HepG2 (cell line): ENCODE data around the gene GALNT17.

Experiments used
- JUND ChIP-seq: sonication (generic); formaldehyde crosslinking; IDR thresholded peaks from 2 replicates; pipeline ENCODE4 v1.8.0; 2022; ENCODE audit warnings: mild to moderate bottlenecking, missing genetic modification reagents
- SP1 ChIP-seq, 2 experiments: fragments of 450-650 bp in 1 of 2; sonication (generic) in 1 of 2; formaldehyde crosslinking in 1 of 2; IDR thresholded peaks; 2 replicates each; pipeline versions ENCODE4 v1.4.0 to v1.6.1; 2016 to 2020; ENCODE audit warnings: missing genetic modification reagents in 1 of 2
- TCF12 ChIP-seq, 2 experiments: fragments of 450-650 bp in 1 of 2; sonication (generic) in 1 of 2; formaldehyde crosslinking in 1 of 2; IDR thresholded peaks; 2 replicates each; pipeline versions ENCODE4 v1.6.1 to v1.8.0; 2017 to 2022; ENCODE audit warnings: antibody characterized with exemption in 1 of 2, mild to moderate bottlenecking in 1 of 2, missing genetic modification reagents in 1 of 2, moderate library complexity in 1 of 2
- ZNF33A ChIP-seq: sonication (generic); formaldehyde crosslinking; IDR thresholded peaks from 2 replicates; pipeline ENCODE4 v1.5.1; 2020; ENCODE audit warnings: missing genetic modification reagents, mild to moderate bottlenecking, moderate library complexity, borderline replicate concordance
- ZNF891 ChIP-seq: sonication (generic); formaldehyde crosslinking; IDR thresholded peaks from 2 replicates; pipeline ENCODE4 v1.5.0; 2020; ENCODE audit warnings: mild to moderate bottlenecking, missing genetic modification reagents
- TF ChIP-seq, protein P1 (sequence below): sonication (generic); formaldehyde crosslinking; IDR thresholded peaks from 2 replicates; pipeline ENCODE4 v1.4.0; 2020; ENCODE audit warnings: mild to moderate bottlenecking, missing genetic modification reagents, borderline replicate concordance

DNA sequence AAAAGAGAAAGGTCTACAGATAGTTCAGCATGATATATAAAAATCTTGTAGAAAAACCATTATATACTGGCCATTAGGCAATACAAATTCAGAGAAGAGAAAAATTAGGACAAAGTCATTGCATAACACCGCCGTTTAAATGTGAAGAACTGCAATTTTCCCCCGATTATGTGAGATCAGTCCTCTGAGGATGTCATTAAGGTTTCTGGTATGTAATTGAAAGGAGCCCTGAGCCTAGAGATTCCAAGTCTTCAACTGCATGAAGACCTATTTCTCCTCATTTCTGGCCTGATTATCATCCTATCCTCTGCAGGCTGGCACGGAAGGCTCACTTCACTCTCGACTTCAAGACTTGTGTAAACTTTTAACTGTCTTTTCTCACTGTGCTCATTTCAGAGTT lies 395.3 kb downstream of the GALNT17 start:
- TF ChIP-seq TCF12 (IDR thresholded peaks at IDR 0.05) (no peak), TCF12 (CRISPR knock-in tag; IDR thresholded peaks at IDR 0.05) (no peak), ZNF33A (CRISPR knock-in tag) (no peak), SP1 (IDR thresholded peaks at IDR 0.05) (no peak), SP1 (CRISPR knock-in tag; IDR thresholded peaks at IDR 0.05) (no peak), JUND (no peak), ZNF891 (CRISPR knock-in tag) (no peak)
- TF ChIP-seq, protein P1, sequence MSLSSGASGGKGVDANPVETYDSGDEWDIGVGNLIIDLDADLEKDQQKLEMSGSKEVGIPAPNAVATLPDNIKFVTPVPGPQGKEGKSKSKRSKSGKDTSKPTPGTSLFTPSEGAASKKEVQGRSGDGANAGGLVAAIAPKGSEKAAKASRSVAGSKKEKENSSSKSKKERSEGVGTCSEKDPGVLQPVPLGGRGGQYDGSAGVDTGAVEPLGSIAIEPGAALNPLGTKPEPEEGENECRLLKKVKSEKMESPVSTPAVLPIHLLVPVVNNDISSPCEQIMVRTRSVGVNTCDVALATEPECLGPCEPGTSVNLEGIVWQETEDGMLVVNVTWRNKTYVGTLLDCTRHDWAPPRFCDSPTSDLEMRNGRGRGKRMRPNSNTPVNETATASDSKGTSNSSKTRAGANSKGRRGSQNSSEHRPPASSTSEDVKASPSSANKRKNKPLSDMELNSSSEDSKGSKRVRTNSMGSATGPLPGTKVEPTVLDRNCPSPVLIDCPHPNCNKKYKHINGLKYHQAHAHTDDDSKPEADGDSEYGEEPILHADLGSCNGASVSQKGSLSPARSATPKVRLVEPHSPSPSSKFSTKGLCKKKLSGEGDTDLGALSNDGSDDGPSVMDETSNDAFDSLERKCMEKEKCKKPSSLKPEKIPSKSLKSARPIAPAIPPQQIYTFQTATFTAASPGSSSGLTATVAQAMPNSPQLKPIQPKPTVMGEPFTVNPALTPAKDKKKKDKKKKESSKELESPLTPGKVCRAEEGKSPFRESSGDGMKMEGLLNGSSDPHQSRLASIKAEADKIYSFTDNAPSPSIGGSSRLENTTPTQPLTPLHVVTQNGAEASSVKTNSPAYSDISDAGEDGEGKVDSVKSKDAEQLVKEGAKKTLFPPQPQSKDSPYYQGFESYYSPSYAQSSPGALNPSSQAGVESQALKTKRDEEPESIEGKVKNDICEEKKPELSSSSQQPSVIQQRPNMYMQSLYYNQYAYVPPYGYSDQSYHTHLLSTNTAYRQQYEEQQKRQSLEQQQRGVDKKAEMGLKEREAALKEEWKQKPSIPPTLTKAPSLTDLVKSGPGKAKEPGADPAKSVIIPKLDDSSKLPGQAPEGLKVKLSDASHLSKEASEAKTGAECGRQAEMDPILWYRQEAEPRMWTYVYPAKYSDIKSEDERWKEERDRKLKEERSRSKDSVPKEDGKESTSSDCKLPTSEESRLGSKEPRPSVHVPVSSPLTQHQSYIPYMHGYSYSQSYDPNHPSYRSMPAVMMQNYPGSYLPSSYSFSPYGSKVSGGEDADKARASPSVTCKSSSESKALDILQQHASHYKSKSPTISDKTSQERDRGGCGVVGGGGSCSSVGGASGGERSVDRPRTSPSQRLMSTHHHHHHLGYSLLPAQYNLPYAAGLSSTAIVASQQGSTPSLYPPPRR (CRISPR knock-in tag), result no peak
